BLaER1 (cell line): Measurements from ENCODE around the gene MGA.
A peak's percentile ranks its signal among the peaks of the same experiment; 100 is the strongest.

Source experiments
- H3K27ac ChIP-seq: shearing (Covaris generic); formaldehyde crosslinking; 2 replicates; pipeline ENCODE4 v1.8.1; 2022
- H3K27me3 ChIP-seq: shearing (Covaris generic); formaldehyde crosslinking; 2 replicates; pipeline ENCODE4 v1.8.1; 2022
- H3K36me3 ChIP-seq: shearing (Covaris generic); formaldehyde crosslinking; 2 replicates; pipeline ENCODE4 v1.8.1; 2022
- H3K4me1 ChIP-seq: shearing (Covaris generic); formaldehyde crosslinking; 2 replicates; pipeline ENCODE4 v1.8.1; 2022
- H3K4me2 ChIP-seq: shearing (Covaris generic); formaldehyde crosslinking; 2 replicates; pipeline ENCODE4 v1.8.1; 2022
- H3K4me3 ChIP-seq: shearing (Covaris generic); formaldehyde crosslinking; 2 replicates; pipeline ENCODE4 v1.8.1; 2022
- H3K9ac ChIP-seq: shearing (Covaris generic); formaldehyde crosslinking; 2 replicates; pipeline ENCODE4 v1.8.1; 2022
- H3K9me3 ChIP-seq: shearing (Covaris generic); formaldehyde crosslinking; 2 replicates; pipeline ENCODE4 v1.8.1; 2022
- H4K20me1 ChIP-seq: shearing (Covaris generic); formaldehyde crosslinking; 2 replicates; pipeline ENCODE4 v1.8.1; 2022
- Cebpa-rat ChIP-seq: shearing (Covaris generic); IDR thresholded peaks from 2 replicates; pipeline ENCODE4 v1.8.1; 2022

Gene MGA

GRCh38 chr15:41660235-41661077 lies at the start of gene MGA:
MGA (plus strand) TSS chr15:41660405.
- Histone ChIP-seq H3K4me2 (peak within 1 kb of the TSS; percentile 84), H3K4me1 (peaks cover 33% of the 10 kb centered on the region)
- no peak for TF ChIP-seq Cebpa-rat

GRCh38 chr15:41620536-41621199 lies 39.5 kb upstream of the MGA start:
- no peak overlapping the region for H3K9ac ChIP-seq
- H4K20me1 ChIP-seq: no peaks in the 10 kb centered on the region
- peaks cover 26% of the 10 kb centered on the region for H3K9me3 ChIP-seq
- H3K4me3 ChIP-seq: peak overlapping the region; percentile 59
- H3K27ac ChIP-seq: no peak overlapping the region
- H3K4me1 ChIP-seq: no peaks in the 10 kb centered on the region
- no peak for TF ChIP-seq Cebpa-rat
- H3K36me3 ChIP-seq: no peaks in the 10 kb centered on the region
- H3K27me3 ChIP-seq: peaks cover 23% of the 10 kb centered on the region
- peak overlapping the region; percentile 78 for H3K4me2 ChIP-seq

More at GRCh38 chr15:41660235-41661077, at the start of gene MGA:
- Histone ChIP-seq H4K20me1 (peaks cover 39% of the 10 kb centered on the region), H3K4me3 (peak within 1 kb of the TSS; percentile 71), H3K27me3 (no peaks in the 10 kb centered on the region), H3K36me3 (no peaks in the 10 kb centered on the region), H3K9ac (peak within 1 kb of the TSS; percentile 77), H3K27ac (peak within 1 kb of the TSS; percentile 85), H3K9me3 (no peaks in the 10 kb centered on the region)

- Histone ChIP-seq H3K9me3 (peaks cover 26% of the 10 kb centered on the region), H3K9ac (no peak overlapping the region), H3K36me3 (no peaks in the 10 kb centered on the region), H3K27me3 (peaks cover 23% of the 10 kb centered on the region), H4K20me1 (no peaks in the 10 kb centered on the region), H3K27ac (no peak overlapping the region), H3K4me2 (peak overlapping the region; percentile 78), H3K4me3 (peak overlapping the region; percentile 59), H3K4me1 (no peaks in the 10 kb centered on the region)
- TF ChIP-seq Cebpa-rat: no peak
Observed at GRCh38 chr15:41621200-41622193, 38.7 kb upstream of the MGA start.

- Histone ChIP-seq H3K4me2 (no peak overlapping the region), H3K36me3 (no peaks in the 10 kb centered on the region), H3K9me3 (peaks cover 21% of the 10 kb centered on the region), H3K27me3 (peaks cover 23% of the 10 kb centered on the region), H4K20me1 (no peaks in the 10 kb centered on the region), H3K27ac (no peak overlapping the region), H3K9ac (no peak overlapping the region), H3K4me1 (no peaks in the 10 kb centered on the region), H3K4me3 (no peak overlapping the region)
- no peak for TF ChIP-seq Cebpa-rat
Observed at GRCh38 chr15:41622901-41623300, 37.3 kb upstream of the MGA start.

- H3K27me3 ChIP-seq: no peaks in the 10 kb centered on the region
- no peak for TF ChIP-seq Cebpa-rat
- H3K9me3 ChIP-seq: no peaks in the 10 kb centered on the region
- H3K36me3 ChIP-seq: no peaks in the 10 kb centered on the region
- H3K4me3 ChIP-seq: no peak overlapping the region
- H3K27ac ChIP-seq: no peak overlapping the region
- H4K20me1 ChIP-seq: no peaks in the 10 kb centered on the region
- H3K4me1 ChIP-seq: no peaks in the 10 kb centered on the region
- no peak overlapping the region for H3K4me2 ChIP-seq
- H3K9ac ChIP-seq: no peak overlapping the region
Observed at GRCh38 chr15:41627203-41627602, 33.0 kb upstream of the MGA start.

- H3K36me3 ChIP-seq: no peaks in the 10 kb centered on the region
- no peaks in the 10 kb centered on the region for H4K20me1 ChIP-seq
- no peak overlapping the region for H3K9ac ChIP-seq
- no peak for TF ChIP-seq Cebpa-rat
- no peak overlapping the region for H3K4me3 ChIP-seq
- H3K27ac ChIP-seq: no peak overlapping the region
- H3K4me1 ChIP-seq: peaks cover 4% of the 10 kb centered on the region; the same call in 1 of the 2 replicates
- H3K27me3 ChIP-seq: no peaks in the 10 kb centered on the region
- H3K4me2 ChIP-seq: no peak overlapping the region
- no peaks in the 10 kb centered on the region for H3K9me3 ChIP-seq
Observed at GRCh38 chr15:41629463-41629862, 30.7 kb upstream of the MGA start.

- no peak overlapping the region for H3K9ac ChIP-seq
- TF ChIP-seq Cebpa-rat: no peak
Observed at GRCh38 chr15:41629883-41630282, 30.3 kb upstream of the MGA start.

GRCh38 chr15:41630616-41631217 lies 29.5 kb upstream of the MGA start:
- Histone ChIP-seq H3K36me3 (no peaks in the 10 kb centered on the region), H3K9ac (no peak overlapping the region), H3K4me2 (no peak overlapping the region), H3K9me3 (no peaks in the 10 kb centered on the region), H3K4me1 (peaks cover 5% of the 10 kb centered on the region; the same call in 1 of the 2 replicates), H4K20me1 (no peaks in the 10 kb centered on the region), H3K27me3 (no peaks in the 10 kb centered on the region), H3K4me3 (no peak overlapping the region), H3K27ac (no peak overlapping the region)
- no peak for TF ChIP-seq Cebpa-rat

More at GRCh38 chr15:41629883-41630282, 30.3 kb upstream of the MGA start:
- Histone ChIP-seq H3K36me3 (no peaks in the 10 kb centered on the region), H3K27me3 (no peaks in the 10 kb centered on the region), H3K4me3 (no peak overlapping the region), H3K27ac (no peak overlapping the region), H3K9me3 (no peaks in the 10 kb centered on the region), H3K4me1 (peaks cover 5% of the 10 kb centered on the region; the same call in 1 of the 2 replicates), H3K4me2 (no peak overlapping the region), H4K20me1 (no peaks in the 10 kb centered on the region)
